OCI-LY7 (cell line): ENCODE data around the gene STAP2. TPM values are rescaled to one million over a fixed set of nuclear protein-coding genes. Genes with fewer than 3 reads are reported as not detected.
A peak's percentile ranks its signal among the peaks of the same experiment; 100 is the strongest.

Source experiments
- BruUV-seq: library from RNA; stranded (reverse); fragments of 400-500 nt; replicated peaks from 2 replicates; lab custom pipeline; 2021; lab: Mats Ljungman, UMichigan
- CTCF ChIA-PET: fragments of 300-600 bp; sonication (Branson Sonifier 250); formaldehyde crosslinking; loops from one replicate; lab custom pipeline; 2022; ENCODE audit warnings: antibody characterized with exemption; ENCODE audit not compliant: unreplicated experiment; lab: Charles Lee
- POLR2A ChIA-PET: fragments of 300-600 bp; sonication (Branson Sonifier 250); formaldehyde crosslinking; loops from one replicate; lab custom pipeline; 2022; ENCODE audit warnings: antibody characterized with exemption; lab: Charles Lee
- DNase-seq: peaks from one replicate; pipeline ENCODE4 v3.0.0-alpha.2; 2015; ENCODE audit warnings: low spot score
- H2AFZ ChIP-seq: fragments of 200-600 bp; sonication (generic), shearing (Covaris generic); 2 replicates; pipeline ENCODE4 v1.6.1; 2014; ENCODE audit warnings: mild to moderate bottlenecking, antibody characterized with exemption, low read length, moderate library complexity
- H3K27ac ChIP-seq: fragments of 200-600 bp; sonication (generic); 2 replicates; pipeline ENCODE4 v1.5.1; 2014; ENCODE audit warnings: mixed run types, low read depth, mild to moderate bottlenecking, moderate library complexity, low read length, inconsistent platforms; ENCODE audit not compliant: poor library complexity, severe bottlenecking
- H3K36me3 ChIP-seq: fragments of 200-600 bp; sonication (generic); 2 replicates; pipeline ENCODE4 v1.6.1; 2014; ENCODE audit warnings: mild to moderate bottlenecking, antibody characterized with exemption, low read length, moderate library complexity, mixed read lengths; ENCODE audit not compliant: insufficient read depth
- H3K4me1 ChIP-seq: fragments of 200-600 bp; sonication (generic); 2 replicates; pipeline ENCODE4 v1.5.1; 2014; ENCODE audit warnings: mild to moderate bottlenecking, low read length; ENCODE audit not compliant: insufficient read depth, poor library complexity, severe bottlenecking
- H3K4me2 ChIP-seq: fragments of 200-600 bp; sonication (generic); 2 replicates; pipeline ENCODE4 v1.6.1; 2014; ENCODE audit warnings: mild to moderate bottlenecking, low read length
- H3K4me3 ChIP-seq: fragments of 200-600 bp; sonication (generic); 2 replicates; pipeline ENCODE4 v1.5.1; 2014; ENCODE audit warnings: mild to moderate bottlenecking, low read depth, low read length; ENCODE audit not compliant: poor library complexity, severe bottlenecking
- H3K79me2 ChIP-seq: fragments of 200-600 bp; sonication (generic); 2 replicates; pipeline ENCODE4 v1.6.1; 2016; ENCODE audit warnings: low read depth, mild to moderate bottlenecking, low read length, moderate library complexity, mixed read lengths; ENCODE audit not compliant: insufficient read depth
- H3K9me2 ChIP-seq: fragments of 200-600 bp; sonication (generic); 2 replicates; pipeline ENCODE4 v1.6.1; 2016; ENCODE audit warnings: mild to moderate bottlenecking, low read length, mixed read lengths; ENCODE audit not compliant: insufficient read depth
- H3K9me3 ChIP-seq: fragments of 200-600 bp; sonication (generic); 2 replicates; pipeline ENCODE4 v1.6.1; 2014; ENCODE audit warnings: mild to moderate bottlenecking, mixed run types, low read length, mixed read lengths
- H4K20me1 ChIP-seq: fragments of 200-600 bp; sonication (generic); 2 replicates; pipeline ENCODE4 v1.6.1; 2014; ENCODE audit warnings: mild to moderate bottlenecking, antibody characterized with exemption, low read length, moderate library complexity, mixed read lengths; ENCODE audit not compliant: insufficient read depth
- EZH2phosphoT487 ChIP-seq: fragments of 200-600 bp; sonication (generic); IDR thresholded peaks from 2 replicates; pipeline ENCODE4 v1.6.1; 2018; ENCODE audit warnings: low read depth, borderline replicate concordance, mild to moderate bottlenecking, mixed run types, antibody characterized with exemption, low read length, moderate library complexity, mixed read lengths
- intact Hi-C: fragments of 100-400 bp; cut with micrococcal nuclease; formaldehyde crosslinking; loops from one replicate; pipeline ENCODE4 v1.10.0; 2022; ENCODE audit not compliant: unreplicated experiment
- total RNA-seq, 2 experiments: library from RNA; depleted of rRNA in 1 of 2; stranded (reverse); fragments of >200 nt in 1 of 2; shearing (Covaris generic) in 1 of 2; gene quantifications; 2 replicates each; pipeline ENCODE4 v1.2.3, GENCODE V29; 2014 to 2022
- TF ChIP-seq, protein P1 (sequence below): fragments of 200-600 bp; sonication (generic); conservative IDR thresholded peaks from 2 replicates; pipeline ENCODE4 v1.5.1; 2014; ENCODE audit warnings: mild to moderate bottlenecking, antibody characterized with exemption, low read length, moderate library complexity, mixed read lengths

The STAP2 gene
- total RNA-seq, 2 experiments from 2014 or later = 1.2 to 1.3 TPM

DNA sequence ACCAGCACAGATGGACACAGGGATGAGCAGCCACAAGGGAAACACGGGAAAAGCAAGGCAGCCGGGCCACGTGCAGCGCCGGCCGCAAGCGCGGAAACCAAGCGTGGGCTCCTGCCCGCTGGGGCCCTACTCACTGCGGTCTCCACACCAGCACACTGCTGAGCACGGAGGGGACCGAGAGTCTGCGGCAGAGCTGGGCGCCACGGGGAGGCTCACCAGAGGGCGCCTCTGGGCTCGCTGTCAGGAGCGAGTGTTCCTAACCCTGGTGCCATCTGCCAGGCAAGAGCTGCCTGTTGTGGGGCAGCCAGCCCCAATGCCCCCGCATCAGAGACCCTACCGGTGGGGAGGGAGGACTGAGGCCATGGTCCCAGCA lies 31.2 kb upstream of the STAP2 start:
- Histone ChIP-seq H3K27ac (peak overlapping the region; percentile 79), H3K79me2 (peaks cover 9% of the 10 kb centered on the region; the same call in 1 of the 2 replicates), H3K9me2 (no peaks in the 10 kb centered on the region), H2AFZ (no peak overlapping the region), H4K20me1 (peaks cover 4% of the 10 kb centered on the region), H3K4me2 (peak overlapping the region; percentile 92), H3K9me3 (no peaks in the 10 kb centered on the region), H3K4me3 (peak overlapping the region; percentile 61), H3K36me3 (peaks cover 20% of the 10 kb centered on the region), H3K4me1 (peaks cover 38% of the 10 kb centered on the region)
- TF ChIP-seq, protein P1, sequence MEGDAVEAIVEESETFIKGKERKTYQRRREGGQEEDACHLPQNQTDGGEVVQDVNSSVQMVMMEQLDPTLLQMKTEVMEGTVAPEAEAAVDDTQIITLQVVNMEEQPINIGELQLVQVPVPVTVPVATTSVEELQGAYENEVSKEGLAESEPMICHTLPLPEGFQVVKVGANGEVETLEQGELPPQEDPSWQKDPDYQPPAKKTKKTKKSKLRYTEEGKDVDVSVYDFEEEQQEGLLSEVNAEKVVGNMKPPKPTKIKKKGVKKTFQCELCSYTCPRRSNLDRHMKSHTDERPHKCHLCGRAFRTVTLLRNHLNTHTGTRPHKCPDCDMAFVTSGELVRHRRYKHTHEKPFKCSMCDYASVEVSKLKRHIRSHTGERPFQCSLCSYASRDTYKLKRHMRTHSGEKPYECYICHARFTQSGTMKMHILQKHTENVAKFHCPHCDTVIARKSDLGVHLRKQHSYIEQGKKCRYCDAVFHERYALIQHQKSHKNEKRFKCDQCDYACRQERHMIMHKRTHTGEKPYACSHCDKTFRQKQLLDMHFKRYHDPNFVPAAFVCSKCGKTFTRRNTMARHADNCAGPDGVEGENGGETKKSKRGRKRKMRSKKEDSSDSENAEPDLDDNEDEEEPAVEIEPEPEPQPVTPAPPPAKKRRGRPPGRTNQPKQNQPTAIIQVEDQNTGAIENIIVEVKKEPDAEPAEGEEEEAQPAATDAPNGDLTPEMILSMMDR = peak; percentile 80
- TF ChIP-seq EZH2phosphoT487 = no peak
- intact Hi-C loops = loop anchor here (1.0 kb wide), 1 partner anchor 30 kb away; the partner anchor contains the start of gene SH3GL1
- ChIA-PET POLR2A (no interaction called here), CTCF (no interaction called here)
- DNase-seq = peak; percentile 69
- BruUV-seq = no TSS peak

DNA sequence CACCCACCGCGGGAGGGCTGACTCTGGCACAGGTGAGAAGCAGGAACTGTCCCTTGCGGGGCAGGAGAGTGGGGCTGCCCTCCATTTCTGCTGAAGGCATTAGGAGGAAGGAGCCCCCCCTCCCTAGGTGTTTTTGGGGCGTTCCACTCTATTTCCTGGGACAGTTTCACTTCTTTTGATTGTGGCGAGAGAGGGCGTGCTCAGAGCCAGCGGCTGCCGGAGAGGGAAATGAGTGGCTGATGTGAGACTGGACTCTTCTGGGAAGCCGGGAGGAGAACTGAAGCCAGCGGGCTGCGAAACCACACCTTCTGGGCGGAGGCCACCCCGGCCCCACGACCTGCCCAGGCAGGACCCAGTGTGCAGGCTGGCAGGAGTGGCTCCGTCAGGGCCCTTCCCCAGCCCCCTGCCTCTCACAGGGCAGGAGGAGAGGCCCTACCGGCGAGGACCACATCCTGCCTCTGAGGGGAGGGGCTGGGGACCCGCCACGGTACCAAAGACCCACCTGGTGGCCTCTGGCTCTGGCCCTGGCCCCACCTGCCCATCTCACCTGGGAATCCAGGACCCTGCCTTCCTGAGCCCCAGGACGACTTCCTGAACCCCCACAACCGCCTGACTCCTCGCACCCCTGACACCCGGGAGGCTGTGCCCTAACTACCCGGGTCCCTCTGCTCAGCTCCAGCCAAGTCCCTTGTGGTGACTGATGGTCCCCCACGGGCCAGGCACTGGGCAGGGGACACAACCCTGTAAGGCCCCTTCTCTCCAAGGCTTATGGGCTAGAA lies 30.7 kb upstream of the STAP2 start:
- intact Hi-C loops = loop anchor here (1.0 kb wide), 1 partner anchor 31 kb away; the partner anchor contains the start of gene SH3GL1
- Histone ChIP-seq H3K4me2 (peak overlapping the region; percentile 92), H3K79me2 (peaks cover 4% of the 10 kb centered on the region; the same call in 1 of the 2 replicates)

More for the DNA sequence above, 30.7 kb upstream of the STAP2 start:
- TF ChIP-seq, protein P1 = no peak
- no peak for TF ChIP-seq EZH2phosphoT487
- peak overlapping the region; percentile 61 for H3K4me3 ChIP-seq
- ChIA-PET POLR2A (no interaction called here), CTCF (no interaction called here)
- peaks cover 3% of the 10 kb centered on the region for H4K20me1 ChIP-seq
- no peak overlapping the region for H2AFZ ChIP-seq
- no peaks in the 10 kb centered on the region for H3K9me3 ChIP-seq
- peaks cover 34% of the 10 kb centered on the region for H3K4me1 ChIP-seq
- peaks cover 21% of the 10 kb centered on the region for H3K36me3 ChIP-seq
- BruUV-seq = no TSS peak
- H3K27ac ChIP-seq = peak overlapping the region; percentile 79
- DNase-seq = peak; percentile 82
- H3K9me2 ChIP-seq = no peaks in the 10 kb centered on the region
